ENCODE results near the gene SBK1.
"Not testable (repeated sequence)": the region's sequence is repeated elsewhere in the genome, so short reads cannot be mapped to it uniquely, and the experiment has no call there.

The SBK1 gene

DNA sequence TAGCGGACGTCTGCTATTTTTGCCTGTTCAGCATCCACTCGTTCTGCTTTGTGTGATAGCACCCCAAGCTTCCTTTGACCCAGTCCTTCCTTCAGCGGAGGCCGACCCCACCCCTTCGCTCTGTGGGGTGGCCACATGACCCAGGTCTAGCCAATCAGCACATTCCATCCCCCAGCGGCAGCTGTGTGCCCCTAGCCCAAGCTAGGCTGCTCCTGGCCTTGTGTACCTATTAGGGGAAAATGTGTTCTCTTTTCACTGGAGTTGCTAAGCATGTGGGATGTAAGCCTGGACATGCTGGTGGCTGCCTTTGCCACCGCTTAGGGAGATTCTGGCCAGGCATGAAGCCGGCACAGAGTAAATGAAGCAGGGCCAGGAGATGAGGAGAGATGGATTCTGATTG is 37.9 kb downstream of the SBK1 start:
- not testable (repeated sequence) for DNase-seq (ENCODE audit: extremely low read depth in 1 of 2, low read depth in 1 of 2)

DNA sequence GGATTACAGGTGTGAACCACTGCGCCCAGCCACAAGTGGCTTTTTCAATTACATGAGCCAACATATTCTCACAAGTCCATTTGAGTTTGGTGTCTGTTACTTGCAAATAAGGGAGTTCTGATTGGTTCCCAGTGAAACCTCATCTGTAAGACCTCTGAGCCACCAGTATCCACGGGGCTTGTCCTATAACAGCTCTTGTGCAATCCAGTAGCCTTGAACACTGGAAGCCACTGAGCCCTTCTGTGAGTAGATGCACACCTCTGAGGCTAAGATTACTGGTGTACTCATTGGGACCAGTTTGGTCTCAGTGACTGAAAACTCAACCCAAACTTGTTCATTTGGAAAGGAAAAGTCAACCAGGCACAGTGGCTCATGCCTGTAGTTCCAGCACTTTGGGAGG is 38.7 kb downstream of the SBK1 start:
- not testable (repeated sequence) for DNase-seq (ENCODE audit: extremely low read depth in 1 of 2, low read depth in 1 of 2)

DNA sequence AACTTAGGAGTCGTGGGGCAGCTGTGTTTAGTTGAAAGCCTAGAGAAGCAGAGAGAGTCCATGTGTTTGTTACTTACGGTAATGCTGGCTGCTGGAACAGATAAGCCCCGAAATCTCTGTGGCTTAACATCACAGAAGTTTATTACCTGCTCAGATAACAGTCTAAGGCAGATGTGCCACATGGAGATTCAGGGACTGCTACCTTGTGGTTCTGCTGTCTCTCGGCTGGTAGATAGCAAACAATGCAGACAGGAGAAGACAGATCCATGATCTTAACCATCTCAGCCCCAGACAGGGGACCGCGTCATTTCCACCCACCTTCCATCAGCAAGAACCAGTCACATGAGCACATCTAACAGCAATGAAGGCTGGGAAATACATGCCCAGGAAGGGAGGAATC is 40.3 kb downstream of the SBK1 start:
- not testable (repeated sequence) for DNase-seq (ENCODE audit: extremely low read depth in 1 of 2, low read depth in 1 of 2)

DNA sequence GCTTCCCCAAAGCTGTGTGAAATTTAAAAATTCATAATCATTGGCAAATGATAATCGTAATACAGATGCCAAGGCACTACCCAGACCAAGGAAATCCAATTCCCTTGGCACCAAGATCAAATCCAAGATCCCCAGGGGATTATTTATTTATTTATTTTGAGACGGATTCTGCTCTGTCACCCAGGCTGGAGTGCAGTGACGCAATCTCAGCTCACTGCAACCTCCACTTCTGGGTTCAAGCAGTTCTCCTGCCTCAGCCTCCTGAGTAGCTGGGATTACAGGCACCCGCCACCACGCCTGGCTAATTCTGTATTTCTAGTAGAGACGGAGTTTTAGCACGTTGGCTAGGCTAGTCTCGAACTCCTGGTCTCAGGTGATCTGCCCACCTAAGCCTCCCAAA is 43.4 kb downstream of the SBK1 start:
- DNase-seq (ENCODE audit: extremely low read depth in 1 of 2, low read depth in 1 of 2), result not testable (repeated sequence)

DNA sequence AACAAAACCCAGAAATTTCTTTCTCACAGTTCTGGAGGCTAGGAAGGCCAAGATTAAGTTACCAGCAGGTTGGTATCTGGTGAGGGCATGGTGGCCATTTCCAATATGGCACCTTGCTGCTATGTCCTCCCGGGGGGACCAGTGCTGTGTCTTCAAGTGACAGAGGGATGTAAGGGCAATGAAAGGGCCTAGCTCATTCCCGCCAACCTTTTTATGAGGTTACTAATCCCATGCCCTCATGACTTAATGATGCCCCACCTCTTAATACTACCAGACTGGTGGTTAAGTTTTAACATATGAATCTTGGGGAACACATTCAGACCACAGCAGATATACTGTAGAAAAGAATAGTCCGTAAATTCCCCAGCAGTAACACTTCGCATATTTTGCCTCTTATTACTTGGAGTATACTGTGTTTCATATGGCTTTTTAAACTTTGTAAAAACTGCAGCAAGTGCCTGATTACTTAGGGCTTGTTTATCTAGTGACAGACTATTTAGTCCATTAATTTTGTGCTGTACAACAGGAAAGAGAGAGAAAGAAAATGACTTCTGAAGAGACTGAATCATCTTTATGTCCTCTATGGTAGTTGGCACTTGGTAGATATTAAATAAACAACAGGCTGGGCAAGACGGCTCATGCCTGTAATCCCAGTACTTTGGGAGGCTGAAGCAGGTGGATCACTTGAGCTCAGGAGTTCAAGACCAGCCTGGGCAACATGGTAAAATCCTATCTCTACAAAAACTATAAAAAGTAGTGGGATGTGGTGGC is 44.8 kb downstream of the SBK1 start:
- not testable (repeated sequence) for DNase-seq (ENCODE audit: extremely low read depth in 1 of 2, low read depth in 1 of 2)

DNA sequence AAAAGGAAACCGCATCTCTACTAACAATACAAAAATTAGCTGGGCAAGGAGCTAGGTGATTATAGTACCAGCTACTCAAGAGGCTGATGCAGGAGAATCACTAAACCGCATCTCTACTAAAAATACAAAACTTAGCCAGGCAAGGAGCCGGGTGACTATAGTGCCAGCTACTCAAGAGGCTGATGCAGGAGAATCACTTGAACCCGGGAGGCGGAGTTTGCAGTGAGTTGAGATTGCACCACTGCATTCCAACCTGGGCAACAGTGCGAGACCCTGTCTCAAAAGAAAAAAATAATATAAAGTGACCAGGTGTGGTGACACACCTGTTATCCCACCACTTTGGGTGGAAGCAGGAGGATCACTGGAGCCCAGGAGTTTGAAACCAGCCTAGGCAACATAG is 45.9 kb downstream of the SBK1 start:
- not testable (repeated sequence) for DNase-seq (ENCODE audit: extremely low read depth in 1 of 2, low read depth in 1 of 2)

DNA sequence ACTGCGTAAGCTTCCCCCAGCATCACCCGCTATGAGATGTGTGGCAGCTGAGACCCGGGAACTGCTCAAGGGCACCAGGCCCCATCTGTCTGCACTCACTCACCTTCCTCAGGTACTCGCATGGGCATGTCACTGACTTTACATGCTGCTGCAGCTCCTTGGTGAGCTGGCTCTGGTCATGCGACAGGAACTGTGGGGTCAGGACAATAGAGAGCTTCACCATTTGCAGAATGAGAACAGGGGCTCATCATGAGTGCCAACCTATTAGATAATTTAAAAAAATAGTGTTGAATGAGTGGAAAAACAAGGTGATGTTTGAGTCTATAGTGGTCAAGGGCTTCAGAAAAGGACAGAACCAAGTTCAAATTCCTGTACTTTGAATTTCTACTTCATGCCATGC is 70.3 kb downstream of the SBK1 start:
- not testable (repeated sequence) for DNase-seq (ENCODE audit: extremely low read depth in 1 of 2, low read depth in 1 of 2)

DNA sequence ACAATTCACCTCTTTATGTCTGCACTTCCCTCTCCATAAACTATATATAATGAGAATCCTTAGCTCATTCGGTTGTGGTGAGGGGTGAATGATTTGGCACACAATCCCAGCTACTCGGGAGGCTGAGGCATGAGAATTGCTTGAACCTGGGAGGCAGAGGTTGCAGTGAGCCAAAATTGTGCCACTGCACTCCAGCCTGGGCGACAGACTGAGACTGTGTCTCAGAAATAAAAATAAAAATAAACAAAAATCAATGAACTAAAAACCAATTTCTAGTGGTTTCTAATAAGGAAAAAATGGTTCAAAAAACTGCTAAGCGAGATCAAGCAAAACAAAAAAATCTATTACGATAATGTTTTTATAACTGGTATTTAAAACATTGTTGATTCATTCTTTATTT is 71.1 kb downstream of the SBK1 start, which contains the start of gene NPIPB6:
Gene NPIPB6, minus strand, starts transcription at position 101 of the 400 bp plus-strand sequence. CDS start 686 bp downstream, outside the sequence.
- DNase-seq (ENCODE audit: extremely low read depth in 1 of 2, low read depth in 1 of 2), result not testable (repeated sequence)

DNA sequence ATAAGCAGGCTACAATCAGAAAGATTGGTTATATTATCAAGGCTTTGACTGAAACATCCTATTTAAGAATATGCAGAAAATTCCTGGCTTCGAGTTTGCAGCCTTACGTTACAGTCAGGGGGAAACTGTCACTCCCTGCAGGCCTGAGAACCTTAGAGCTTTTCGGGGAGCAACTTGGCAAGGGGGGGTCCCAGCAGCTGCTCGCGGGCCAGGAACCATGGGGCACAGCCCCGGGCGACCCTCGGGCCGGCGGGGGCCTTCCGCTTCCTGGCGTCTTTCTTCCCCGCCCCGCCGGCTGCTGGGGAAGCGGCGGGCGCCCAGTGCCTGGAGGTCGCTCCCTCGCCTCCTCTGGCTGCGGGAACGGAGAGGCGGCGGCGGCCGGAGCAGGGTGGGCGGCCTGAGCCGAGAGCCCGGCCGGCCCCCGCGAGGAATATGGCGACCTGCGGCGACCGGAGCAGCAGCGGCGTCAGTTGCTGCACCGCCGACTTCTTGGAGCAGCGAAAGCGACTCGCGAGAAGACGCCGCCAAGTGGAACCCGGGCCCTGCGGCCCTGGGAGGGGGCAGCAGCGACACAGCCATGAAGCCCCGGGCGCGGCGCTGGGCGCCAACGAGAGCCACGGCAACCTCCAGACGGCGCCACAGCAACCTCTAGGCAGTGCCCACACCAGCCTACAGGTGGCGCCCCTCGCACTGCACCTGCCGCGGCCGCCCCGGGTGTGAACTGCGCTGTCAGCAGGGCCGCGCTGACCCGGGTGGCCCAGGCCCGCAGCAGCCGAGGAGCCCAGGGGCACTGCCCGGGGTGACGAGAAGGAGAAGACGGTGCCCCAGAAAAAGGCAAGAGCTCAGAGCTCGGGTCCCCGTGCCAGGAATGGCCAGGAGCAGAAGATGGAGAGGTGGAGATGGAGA is 72.2 kb downstream of the SBK1 start:
- DNase-seq (ENCODE audit: extremely low read depth in 1 of 2, low read depth in 1 of 2), result not testable (repeated sequence)

DNA sequence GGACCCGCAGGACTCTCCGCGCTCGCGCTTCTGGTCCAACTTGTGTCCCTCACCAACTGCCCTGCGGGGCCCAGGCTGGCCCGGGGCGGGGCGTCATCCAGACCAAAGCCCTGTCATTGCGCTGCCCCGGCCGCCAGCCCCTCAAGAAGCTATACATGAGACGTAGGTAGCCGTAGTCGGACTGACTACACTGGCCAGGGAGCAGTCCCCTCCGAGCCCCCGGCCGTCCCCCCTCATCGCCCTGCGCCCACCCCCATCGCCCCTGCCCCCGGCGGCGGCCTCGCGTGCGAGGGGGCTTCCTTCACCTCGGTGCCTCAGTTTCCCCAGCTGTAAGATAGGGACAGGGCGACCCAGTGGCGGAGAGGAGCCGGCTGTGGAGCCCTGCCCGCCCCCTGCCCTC is 75.6 kb downstream of the SBK1 start:
- not testable (repeated sequence) for DNase-seq (ENCODE audit: extremely low read depth in 1 of 2, low read depth in 1 of 2)
